Hippocampal formation (tissue), 2 donors: ENCODE measurements around the gene MAGIX.
A peak's percentile ranks its signal among the peaks of the same experiment; 100 is the strongest.
"Not testable (repeated sequence)": the region's sequence is repeated elsewhere in the genome, so short reads cannot be mapped to it uniquely, and the experiment has no call there.

ENCODE experiments used
- DNase-seq, 2 donors: peaks; one replicate each; lab custom pipeline; 2025; lab: John Stamatoyannopoulos, UW

Gene MAGIX

DNA sequence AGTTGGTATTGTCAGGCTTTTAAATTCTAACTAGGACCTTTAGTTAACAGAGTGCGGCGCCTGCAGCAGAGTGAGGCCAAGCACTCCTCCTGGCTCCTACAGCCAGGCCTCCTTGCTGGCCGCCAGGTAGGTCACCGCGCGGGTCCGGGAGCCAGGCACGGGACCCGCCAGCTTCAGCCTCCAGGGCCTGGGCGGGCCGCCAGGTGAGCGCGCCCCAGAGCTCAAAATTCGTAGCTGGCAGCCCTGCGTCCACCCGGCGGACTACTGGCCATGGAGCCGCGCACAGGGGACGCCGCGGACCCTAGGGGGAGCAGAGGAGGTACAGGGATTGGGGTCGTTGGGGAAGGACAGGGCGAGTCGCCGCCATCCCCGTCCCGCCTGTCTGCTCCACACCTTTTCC is at the start of gene MAGIX:
Gene MAGIX (plus strand): TSS at position 139 of the 400 bp plus-strand sequence. CDS start 132 bp downstream, at position 271.
- no peak for DNase-seq

DNA sequence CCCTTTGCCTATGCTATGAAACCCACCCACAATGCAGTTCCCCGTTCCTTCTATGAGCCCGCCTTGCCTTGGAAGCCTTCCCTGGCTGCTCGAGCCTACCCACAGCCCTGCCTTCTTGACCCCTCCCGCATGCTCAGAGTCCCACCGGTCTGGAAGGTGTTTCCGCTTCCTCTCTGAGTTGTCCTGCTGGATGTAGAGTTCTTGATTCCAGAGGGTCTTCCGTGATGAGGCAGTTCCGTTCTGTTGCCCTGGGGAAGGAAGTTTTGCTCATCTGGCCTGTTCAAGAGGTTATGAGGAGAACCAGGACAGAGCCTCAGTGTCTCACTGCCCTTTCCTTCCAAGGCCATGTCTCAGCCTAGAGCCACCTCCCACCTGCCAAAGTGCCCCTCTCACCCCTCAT is 46.5 kb upstream of the MAGIX start:
- DNase-seq, result no peak

DNA sequence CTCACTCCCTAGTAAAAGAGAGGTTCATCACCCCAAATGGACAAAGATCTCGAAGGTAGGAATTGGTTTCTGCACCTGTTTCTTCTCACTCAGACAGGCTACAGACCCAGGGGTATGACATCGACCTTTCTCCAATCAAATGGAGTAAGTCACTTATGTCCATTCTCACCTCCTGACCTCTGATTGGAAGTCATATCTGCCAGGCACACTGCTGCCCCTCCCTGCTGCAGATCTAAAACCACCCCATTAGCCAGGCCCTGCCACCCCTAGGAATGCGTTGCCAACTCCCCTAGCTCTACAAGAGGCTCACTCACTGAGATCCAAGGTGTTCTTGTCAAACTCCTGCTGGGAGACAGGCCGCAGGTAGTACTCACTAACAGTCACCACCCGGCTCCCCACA is 45.8 kb upstream of the MAGIX start:
- DNase-seq, result no peak

DNA sequence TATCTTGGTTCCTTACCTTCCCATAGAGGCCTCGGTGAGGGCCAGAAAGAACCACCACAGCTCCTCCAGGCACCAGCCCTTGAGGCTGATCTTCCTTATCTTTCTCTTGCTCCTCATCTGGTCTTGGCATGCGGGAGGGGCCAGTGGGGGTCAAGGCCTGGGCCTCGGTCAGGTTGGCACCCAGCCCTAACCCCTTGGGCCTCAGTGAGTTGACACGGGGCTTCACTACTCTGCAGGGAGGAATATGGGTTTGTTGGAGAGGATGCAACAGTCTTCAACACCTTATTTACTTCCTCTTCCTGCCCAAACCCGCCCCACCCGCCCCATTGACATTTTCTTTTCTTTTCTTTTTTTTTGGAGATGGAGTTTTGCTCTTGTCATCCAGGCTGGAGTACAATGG is 45.0 kb upstream of the MAGIX start:
- DNase-seq, result no peak

DNA sequence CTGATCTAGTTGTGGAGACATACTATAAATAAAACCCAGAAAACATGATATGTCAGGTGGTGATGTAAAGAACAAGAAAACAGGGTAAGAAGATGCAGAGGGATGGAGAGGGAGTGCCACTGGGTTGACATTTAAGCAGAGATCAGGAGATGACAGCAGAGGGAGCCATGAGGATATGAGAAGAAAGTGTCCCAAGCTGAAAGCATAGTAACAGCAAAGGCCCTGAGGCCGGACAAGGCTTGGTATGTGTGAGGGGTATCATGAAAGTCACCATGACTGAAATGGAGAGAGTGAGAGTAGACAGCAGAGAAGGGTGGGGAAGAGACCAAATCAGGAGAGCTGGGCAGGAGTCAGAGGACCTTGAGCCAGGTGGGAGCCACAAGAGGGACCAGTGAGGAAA is 42.5 kb upstream of the MAGIX start:
- no peak for DNase-seq

DNA sequence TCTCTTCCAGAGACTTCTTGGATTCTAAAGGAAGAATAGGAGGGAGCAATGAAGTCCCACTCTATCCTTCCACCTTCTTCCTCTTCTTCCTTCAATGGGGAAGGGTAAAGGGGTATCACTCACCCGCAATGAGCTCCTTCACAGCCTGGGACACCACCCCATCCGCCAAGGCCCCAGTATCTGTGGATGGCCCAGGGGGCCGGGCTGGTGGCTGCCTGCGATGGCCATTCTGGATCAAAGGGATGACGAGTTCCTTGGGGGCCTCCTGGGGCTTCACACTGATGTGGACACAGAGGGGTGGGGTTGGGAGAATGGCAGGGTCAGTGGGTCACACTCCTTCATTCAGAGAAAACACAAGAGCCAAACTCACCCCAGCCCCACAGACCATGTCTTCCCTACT is 40.1 kb upstream of the MAGIX start:
- no peak for DNase-seq

DNA sequence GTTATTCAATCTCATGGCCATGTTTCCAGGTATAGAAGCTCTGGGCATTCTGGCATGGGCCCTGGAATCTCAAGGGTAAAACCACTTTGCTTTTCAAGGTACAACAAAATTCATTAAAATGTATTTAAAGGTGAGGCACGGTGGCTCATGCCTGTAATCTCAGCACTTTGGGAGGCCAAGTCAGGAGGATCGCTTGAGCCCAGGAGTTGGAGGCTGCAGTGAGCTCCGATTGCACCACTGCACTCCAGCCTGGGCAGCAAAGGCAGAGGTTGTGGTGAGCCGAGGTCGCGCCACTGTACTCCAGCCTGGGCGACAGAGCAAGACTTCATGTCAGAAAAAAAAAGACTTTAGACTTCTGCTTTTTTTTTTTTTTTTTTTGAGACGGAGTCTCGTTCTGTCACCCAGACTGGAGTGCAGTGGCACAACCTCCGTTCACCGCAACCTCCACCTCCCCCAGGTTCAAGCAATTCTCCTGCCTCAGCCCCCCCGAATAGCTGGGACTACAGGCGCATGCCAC is 34.8 kb upstream of the MAGIX start:
- DNase-seq, result not testable (repeated sequence)

DNA sequence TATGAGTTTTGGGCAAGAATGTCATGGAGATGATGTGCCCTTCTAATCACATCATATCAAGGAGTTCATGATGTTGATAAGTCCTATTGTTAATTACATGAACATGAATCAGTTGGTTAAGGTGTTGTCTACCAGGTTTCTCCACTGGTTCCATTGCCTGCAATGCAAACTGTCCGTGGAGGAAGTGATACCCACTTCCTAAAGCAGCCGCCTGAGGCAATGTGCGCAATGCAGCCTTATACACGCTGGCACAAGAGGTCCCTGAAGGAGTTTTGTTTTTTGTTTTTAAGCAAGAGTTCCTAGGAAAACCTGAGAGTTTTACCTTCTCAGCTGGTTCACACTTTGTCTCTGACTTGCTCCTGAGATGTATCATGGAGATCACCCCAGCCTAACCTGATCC is 33.1 kb upstream of the MAGIX start:
- DNase-seq, result no peak

DNA sequence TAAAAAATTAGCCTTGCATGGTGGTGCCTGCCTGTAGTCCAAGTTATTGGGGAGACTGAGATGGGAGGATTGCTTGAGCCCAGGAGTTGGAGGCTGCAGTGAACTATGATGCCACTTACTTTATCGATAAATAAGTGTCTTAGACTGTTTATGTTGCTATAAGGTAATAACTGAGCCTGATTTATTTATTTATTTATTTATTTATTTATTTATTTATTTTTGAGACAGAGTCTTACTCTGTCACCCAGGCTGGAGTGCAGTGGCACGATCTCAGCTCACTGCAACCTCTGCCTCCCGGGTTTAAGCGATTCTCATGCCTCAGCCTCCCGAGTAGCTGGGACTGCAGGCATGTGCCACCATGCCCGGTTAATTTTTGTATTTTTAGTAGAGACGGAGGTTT is 30.3 kb upstream of the MAGIX start:
- not testable (repeated sequence) for DNase-seq

DNA sequence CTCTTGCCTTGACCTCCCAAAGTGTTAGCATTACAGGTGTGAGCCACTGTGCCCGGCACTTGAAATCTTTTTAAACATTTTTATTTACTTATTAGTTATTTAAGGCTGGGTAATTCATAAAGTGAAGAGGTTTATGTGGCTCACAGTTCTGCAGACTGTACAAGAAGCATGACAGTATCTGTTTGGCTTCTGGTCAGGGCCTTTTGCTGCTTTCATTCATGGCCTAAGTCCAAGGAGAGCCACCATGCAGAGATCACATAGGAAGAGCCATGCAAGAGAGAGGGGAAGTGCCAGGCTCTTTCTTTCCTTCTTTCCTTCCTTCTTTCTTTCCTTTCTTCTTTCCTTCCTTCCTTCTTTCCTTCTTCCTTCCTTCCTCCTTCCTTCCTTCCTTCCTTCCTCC is 28.8 kb upstream of the MAGIX start:
- no peak for DNase-seq

DNA sequence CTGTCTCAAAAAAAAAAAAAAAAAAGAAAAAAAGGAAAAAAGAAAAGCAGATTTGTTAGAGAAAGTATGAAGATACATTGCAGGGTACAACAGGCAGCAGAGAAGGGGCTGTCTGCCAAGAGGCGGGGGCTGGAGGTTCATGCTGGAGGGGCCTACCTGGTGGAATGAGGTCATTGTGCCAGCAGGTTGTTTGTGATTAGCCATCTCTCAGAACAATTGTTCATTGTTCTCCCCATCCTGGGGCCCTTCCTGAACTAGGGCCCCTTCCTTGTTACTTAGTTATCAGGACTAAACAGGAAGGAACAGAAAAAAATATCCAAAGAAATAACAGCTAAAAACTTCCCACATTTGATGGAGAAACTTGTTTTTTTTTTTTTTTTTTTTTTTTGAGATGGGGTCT is 25.1 kb upstream of the MAGIX start:
- DNase-seq, result no peak

DNA sequence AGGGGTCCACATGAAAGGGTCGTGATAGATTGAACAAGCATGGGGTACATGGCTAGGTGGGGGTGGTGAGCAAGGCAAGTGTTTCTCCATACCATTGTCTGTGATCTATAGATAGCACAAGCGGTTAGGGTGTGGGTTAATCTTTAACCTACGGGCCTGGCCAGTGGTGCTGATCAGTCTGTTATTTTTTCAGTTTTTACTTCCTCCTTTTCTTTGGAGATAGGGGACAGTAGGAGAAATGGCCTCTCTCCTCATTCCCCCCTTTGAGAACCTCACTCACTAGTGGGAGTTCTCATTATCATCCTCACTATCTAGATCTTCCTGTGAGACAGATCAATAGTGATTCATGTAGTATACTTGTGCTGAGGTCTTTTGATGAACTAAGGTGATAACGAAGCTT is 22.8 kb upstream of the MAGIX start:
- no peak for DNase-seq

DNA sequence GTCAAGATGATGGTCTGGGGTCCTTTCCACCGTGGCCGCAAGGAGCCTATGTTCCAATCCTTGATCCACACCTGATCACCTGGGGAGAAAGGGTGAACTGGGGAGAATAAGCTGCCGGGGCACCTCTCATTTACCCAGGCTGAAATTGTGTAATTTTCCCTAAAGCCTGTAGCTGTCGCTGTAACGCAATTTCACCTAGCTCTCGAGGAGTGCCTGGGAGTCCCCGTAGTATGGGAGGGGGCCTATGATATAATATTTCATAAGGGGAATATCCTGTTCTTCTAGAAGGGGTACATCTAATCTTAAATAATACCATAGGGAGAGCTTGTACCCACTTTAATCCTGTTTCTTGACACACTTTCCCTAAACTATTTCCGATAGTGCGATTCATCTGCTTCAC is 20.3 kb upstream of the MAGIX start:
- not testable (repeated sequence) for DNase-seq

DNA sequence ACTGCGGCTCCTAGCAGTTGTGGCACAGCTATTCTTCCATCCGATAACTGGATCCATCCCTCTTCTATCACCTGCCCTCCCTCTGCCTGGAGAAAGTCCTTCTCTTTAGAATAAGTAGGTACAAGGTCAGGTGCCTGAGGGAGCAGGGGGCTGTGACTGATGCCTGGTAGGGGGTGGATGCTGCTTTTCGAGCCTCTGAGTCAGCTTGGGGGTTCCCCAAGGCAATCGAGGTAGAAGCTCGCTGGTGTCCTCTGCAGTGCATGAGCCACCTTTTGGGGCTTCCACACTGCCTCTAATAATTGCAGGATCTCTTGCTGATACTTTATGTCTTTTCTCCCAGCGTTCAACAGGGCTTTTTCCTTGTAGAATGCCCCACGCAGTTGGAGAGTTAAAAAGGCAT is 19.4 kb upstream of the MAGIX start:
- DNase-seq, result not testable (repeated sequence)

DNA sequence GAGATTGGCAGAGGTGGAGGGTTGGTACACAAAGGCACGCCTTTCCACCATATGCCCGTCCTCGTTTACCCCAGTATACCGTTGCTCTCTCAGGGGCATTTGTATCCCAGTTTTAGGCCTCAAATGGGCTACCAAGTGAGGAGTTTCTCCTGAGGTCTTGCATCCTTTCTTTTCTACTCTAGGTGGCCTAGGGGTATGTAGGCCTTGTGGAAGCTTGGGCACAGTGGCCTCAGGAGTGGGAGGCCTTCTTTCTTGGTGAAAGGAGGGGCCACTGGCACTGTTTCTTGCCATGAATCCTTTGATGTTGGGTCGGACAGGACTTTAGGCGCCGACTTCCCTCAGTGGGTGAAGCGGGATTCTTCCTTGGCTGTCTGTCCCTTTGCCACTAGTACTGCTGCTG is 15.3 kb upstream of the MAGIX start:
- DNase-seq, result no peak

DNA sequence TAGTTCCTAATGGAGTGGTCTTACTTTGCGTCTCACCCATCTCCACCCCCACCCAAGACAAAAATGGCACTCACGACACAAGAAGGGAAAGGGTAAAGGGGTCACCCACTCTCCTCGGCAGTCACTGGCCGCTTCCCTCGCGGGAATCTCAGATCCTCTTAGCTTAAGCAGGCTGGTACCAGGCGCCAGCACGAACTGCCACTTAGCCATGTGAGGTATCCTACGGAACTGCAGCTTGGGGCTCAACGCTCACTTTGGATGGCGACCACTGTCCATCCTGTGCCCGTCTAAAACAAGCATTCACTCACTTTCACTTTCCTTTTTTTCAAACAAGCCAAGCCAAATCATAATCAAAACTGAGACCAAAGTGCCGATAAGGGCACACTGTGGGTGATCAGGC is 14.6 kb upstream of the MAGIX start:
- DNase-seq, result no peak

DNA sequence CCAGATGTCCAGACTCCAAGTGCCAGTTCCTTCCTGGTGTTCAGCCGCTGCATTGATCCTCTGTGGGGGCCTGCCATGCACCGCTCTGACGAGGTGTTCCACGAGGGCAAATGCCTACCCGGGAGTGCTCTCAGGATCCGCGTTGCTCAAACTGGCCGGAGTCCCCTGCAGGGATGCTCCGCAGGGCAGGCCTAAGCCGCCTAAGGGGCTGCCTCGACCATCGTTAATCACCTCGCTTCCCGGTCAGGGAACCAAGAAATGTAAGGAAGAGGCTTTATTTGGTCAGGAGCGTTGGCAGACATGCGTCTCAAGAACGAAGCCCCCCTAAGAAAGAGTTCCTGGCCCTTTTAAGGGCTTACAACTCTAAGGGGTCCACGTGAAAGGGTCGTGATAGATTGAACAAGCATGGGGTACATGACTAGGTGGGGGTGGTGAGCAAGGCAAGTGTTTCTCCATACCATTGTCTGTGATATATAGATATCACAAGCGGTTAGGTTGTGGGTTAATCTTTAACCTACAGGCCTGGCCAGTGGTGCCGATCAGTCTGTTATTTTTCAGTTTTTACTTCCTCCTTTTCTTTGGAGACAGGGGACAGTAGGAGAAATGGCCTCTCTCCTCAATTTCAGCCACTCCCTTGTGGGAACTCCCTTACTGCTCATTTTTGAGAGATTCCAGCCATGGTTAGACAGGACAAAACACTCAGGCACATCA is 14.0 kb upstream of the MAGIX start:
- not testable (repeated sequence) for DNase-seq

DNA sequence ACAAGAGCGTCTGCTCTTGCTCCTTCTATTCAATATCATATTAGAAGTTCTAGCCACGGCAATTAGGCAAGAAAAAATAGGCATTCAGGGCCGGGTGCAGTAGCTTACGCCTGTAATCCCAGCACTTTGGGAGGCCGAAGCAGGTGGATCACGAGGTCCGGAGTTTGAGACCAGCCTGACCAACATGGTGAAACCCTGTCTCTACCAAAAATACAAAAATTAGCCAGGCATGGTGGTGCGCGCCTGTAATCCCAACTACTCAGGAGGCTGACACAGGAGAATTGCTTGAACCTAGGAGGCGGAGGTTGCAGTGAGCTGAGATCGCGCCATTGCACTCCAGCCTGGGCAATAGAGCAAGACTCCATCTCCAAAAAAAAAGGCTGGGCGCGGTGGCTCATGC is 13.3 kb upstream of the MAGIX start:
- not testable (repeated sequence) for DNase-seq

DNA sequence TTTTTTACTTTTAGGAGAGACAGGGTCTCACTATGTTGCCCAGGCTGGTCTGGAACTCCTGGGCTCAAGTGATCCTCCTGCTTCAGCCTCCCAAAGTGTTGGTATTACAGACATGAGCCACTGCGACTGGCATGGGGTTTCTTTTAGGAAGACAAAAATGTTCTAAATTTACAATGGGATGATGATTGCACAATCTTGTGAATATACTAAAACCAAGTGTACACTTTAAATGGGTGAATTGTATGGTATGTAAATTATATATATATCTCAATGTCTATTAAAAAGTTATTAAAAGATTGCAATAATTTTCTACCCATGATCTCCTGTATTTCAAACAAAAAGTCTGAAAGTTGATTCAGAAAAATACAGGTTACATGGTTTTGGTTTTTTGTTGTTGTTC is 9.1 kb upstream of the MAGIX start:
- DNase-seq, result no peak

DNA sequence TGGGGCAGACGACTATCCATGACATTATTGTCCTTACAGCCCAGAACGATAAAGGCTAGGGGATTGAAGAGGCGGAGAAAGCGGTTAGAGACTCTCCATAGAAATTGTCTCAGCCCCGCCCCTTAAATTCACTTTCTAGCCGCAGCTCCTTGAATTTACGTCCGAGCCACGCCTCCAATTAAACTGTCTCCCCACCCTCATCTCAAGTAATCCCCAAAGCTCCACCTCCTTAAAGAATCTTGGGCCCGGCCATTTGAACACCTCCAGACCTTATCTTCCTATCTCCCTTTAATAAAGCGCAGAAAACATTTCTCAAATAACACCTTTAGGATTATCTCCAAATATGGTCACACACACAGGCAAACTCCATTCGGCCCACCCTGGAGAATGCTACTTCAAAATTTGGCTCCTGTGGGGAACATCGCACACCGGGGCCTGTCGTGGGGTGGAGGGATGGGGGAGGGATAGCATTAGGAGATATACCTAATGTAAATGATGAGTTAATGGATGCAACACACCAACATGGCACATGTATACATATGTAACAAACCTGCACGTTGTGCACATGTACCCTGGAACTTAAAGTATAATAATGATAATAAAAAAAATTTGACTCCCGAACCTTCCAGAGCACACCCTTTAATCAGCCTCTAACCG is 7.2 kb upstream of the MAGIX start:
- DNase-seq, result no peak

DNA sequence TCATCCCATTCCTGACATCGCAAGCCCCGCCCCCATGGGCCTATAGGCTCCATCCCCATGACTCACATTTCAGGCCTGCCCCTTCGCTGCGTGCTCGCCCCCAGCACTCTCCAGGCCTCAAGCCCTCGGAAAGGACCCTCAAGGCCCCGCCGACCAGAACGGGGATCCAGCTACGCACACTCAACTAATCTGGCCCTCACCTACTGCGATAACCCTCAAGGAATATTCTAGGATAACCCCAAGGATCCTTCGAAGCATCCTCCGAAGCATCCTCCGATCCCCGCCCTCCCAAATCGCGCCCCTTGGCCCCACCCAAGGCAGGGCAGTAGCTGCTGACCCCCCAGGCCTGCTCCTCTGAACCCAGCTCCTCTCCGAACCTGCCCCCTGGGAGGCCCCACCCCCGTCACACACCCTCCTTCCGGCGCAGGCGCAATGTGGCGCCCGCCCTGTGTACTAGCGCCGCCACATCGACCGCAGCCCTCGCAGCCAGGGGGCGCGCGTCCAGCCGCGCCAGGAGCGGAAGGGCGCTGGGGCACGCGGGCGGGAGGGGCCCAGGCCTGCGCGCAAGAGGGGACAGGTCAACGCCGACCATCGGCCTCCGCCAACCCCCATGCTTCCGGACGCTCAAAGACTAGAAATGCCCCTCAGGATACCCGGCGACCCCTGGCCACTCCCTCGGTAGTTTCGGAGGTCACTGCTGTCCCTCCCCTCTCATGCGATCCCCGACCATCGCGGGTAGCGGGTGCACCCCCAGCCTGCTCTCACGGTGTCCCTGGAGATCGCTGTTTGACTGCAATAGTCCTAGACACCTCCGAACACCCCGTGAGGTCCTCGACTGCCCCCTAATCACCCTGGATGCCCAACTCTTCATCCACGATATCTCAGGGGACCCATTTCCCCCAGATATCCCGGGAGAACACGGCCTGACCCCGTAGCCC is 6.4 kb upstream of the MAGIX start:
- DNase-seq, result peak; percentile 64 to 76

DNA sequence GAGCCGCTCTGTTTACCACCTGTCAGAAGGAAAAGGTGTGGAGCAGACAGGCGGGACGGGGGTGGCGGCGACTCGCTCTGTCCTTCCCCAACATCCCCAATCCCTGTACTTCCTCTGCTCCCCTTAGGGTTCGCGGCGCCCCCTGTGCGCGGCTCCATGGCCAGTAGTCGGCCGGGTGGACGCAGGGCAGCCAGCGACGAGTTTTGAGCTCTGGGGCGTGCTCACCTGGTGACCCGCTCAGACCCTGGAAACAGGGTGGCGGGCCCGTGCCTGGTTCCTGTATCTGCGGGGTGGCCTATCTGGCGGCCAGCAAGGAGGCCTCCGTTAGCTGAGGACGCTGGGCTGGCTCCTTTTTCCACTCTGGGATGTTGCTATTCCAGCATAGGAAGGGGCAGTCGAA is 5.4 kb upstream of the MAGIX start:
- no peak for DNase-seq

DNA sequence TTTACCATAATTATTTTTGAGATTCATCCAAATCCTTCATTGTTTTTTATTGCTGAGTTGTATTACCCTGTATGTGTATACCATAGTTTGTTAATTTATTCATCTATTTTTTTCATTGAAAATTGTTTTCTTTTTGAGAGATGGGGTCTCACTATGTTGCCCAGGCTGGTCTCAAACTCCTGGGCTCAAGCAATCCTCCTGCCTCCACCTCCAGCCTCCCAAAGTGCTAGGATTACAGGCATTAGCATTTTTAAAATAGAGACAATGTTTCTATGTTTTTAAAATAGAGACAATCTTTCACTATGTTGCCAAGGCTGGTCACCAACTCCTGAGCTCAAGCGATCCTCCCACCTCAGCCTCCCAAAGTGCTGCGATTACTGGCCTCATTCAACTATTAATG is 1.6 kb upstream of the MAGIX start:
- DNase-seq, result no peak
